Fibroblast of peridontal ligament (primary cell): ENCODE measurements around the gene UCHL3.

ENCODE experiments used
- DNase-seq: peaks from one replicate; pipeline ENCODE4 v3.0.0-alpha.2; 2010; ENCODE audit errors: extremely low read depth

The UCHL3 gene

DNA sequence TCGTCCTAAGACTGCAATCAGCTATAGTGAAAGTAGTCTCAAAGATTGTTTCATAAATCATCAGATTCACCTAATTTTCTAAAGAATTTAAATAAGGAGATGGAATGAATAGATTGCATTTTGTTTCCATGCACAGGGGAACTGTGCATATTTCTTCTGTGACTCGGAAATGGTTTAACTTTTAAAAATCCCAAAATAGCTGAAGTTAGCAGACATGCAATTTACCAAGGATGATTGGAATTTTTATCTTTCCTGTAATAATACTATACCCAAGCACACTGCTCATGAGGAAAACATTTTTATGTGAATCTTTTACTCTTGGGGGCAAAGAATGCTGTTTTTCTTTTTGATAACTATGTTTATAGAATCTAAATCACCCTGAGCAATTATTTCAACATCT, 71.6 kb downstream of the UCHL3 start:
- peak; percentile 77 for DNase-seq

DNA sequence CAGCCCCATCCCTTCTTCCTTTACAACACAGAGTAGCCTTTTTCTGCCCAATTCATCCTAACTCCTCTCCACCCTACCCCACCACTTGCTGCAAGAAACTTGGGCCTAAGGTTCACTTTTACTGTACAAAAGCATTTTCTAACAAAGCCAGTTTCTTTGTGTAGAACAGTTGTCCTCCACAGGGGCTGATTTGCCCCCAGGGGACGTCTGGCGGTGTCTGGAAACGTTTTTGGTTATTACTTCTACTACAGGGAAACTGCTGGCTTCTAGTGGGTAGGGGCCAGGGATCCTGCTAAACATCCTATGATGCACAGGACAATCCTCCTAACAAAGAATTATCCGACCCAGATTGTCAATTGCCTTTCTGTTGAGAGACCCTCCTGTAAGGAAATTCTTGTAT, 79.2 kb downstream of the UCHL3 start:
- DNase-seq = no peak

DNA sequence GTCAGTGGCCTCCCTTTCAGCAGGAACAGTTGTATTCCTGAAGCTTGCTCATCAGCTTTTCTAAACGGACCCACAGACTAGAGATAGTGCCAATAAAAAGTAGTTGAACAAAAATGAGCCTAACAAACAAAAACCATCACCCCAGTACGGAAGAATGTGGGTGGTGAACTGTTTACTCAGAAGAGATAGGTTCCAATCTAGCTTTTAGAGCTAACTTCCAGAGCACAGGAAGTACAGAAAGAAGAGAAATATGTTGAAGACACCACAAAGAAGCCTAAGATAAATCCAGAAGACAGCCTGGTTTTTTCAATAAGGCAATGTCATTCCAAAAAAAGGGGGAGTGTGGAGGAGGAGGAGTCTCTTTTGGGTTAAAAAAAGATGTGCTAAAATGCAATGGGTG, 83.7 kb downstream of the UCHL3 start:
- DNase-seq = peak; percentile 92

DNA sequence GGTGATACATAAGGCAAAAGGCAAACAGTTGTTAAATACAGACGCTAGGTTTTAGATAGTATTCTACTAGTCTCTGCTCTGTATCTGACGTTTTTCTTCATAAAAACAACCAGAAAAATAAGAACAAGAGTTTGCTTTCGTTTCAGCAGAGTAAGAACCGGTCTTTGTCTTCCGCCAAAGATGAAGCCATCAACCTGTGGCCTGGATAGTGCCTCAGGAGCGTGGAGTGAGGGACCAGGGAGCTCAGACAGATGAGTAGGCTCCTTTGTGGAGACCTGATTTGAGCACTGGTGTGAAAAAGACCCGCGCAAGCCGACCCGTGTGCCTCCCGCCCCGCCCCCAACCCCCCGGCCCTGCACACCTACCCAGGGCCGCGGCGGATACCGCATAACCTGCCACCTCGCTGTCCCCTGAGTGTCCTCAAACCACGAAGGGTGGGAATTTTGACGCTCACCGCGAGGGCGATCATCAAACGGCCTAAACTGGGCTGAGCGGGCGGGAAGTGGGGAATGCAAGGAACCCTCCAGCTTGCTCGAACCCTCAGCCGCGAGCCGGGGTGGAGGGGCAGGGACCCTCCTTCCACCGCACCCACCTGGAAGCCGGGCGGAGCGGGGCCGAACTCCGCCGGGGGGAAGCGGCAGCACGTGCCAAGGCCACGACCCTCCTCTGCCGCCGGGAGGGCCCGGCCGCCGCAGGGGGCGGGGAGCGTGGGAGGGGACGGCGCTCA, 85.7 kb downstream of the UCHL3 start:
- peak; percentile 39 for DNase-seq

DNA sequence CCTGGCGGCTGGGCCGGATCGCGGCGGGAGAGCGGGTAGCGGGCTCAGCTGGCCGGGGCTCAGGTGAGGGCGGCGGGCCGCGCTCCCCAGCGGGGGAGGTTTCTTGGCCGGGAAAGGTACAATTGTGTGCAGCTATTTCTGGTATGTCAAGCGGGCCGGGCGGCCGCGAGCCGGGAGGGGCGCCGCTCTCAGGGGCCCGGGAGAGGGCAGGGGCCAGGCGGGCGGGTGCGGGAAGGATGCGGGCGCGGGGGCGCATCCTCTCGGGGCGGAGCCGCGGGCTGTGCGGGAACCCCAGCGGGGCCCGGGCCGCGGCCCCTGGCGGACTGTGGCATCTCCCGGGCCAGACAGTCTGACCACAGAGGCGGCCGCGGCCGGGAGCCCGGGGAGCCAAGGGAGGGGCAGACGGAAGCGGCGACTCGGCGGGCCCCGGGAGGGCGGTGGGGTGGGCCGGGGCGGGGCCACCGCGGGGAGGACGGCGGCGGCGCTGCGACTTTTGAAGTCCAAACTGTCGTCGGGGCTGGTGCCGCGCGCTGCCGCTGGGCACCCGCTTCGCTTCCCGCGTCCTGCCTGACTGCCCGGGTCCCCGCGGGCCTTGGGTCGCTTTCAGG, 86.3 kb downstream of the UCHL3 start, which contains the start of gene LMO7:
TSS of gene LMO7 (plus strand) at position 503 of the 608 bp plus-strand sequence. CDS start 328 bp downstream, outside the sequence.
- no peak for DNase-seq

DNA sequence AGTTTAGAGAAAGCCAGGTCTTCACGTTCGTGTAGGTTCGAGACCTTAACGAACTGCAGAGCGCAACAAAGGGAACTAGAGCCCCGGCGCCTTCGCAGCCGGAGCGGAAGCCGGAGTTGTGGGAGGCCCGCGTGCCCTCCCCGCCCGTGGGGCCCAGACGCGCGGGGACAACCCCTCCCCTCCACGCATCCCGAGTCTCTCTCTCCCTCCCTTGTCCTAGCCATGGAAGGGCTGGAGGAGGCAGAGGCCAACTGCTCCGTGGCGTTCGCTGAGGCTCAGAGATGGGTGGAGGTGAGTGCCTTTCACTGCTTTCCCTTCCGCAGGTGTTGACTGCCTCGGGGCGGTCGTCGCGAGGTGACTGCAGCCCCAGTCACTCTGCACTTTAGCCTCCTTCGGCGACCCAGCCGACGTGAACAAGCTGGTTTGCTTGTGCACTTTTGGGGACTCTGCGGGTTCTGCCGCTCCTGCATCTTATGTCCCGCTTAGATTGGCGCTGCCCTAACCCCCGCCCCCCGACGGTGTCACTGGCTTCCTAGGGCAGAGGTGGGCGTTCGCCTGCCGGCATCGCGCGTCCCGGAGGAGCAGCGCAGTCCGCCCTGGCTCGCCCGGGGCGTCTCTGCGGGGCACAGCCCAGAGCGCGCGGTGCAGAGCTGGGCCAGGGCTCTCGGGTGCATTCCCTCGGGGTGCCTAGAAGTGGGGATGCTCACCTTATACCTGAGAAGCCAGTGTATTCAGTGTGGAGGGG, 87.0 kb downstream of the UCHL3 start:
- DNase-seq = no peak

DNA sequence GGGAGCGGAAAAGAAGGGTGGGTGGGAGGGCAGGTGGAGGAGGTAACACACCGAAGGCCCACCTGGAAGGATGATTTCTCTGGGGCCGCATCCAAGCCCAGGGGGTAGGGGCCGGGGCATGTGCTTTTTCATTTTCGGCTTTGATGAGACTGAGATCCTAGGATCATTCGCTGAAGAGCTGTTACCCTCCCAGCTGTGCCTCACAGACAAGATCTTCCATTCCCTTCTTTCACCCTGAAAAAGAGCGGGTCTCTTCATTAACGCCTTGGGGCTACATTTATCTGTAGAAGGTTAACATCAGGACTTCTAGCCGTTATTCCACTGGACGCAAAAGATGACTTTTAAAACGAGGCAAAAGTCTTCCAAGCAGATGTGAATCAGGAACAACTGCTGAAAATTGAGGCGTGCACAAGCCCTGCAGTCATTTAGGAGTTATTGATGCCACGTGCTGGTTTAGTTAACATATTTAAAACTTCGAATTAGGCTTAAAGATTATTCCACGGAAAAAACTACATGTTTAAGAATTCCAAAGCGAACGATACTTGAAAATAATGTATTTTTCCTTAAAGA, 87.7 kb downstream of the UCHL3 start:
- peak; percentile 50 for DNase-seq

DNA sequence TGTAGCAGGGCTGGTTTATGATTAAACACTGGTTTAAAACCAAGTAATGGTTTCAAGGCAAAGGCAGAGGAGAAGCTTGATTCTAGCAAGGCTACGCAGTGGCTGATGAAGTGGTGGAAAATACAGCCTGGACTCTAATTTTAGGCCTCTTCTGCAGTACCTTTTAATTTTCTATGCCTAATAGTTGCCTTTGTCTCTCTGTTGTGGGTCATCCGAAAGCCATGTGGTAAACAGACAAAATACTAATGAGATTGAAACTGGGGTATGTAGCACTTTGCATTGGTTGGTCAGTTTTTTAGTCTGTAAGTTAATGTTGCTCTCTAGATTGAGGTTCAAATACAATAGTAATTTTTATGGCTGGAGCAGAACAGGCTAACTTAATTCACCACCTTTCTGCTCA, 89.9 kb downstream of the UCHL3 start:
- no peak for DNase-seq

DNA sequence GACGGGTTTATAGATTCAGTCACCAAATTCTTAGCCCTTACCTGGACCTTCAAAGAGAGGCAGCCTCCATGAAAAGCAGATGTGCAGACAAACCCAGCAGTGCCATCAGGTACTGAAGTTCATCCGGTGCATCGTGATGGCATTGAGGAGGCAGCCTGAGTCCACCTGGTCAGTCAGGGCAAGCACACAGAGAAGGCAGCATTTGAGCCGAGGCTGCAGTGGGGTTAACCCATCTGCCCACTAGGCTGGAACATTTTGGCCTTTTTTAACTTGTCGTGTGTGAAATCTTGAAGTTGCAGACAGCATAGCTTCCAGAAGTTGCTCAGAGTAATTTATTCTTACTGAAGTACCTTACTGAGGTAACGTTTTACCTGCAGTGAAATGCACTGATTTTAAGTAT, 91.4 kb downstream of the UCHL3 start:
- DNase-seq = no peak

DNA sequence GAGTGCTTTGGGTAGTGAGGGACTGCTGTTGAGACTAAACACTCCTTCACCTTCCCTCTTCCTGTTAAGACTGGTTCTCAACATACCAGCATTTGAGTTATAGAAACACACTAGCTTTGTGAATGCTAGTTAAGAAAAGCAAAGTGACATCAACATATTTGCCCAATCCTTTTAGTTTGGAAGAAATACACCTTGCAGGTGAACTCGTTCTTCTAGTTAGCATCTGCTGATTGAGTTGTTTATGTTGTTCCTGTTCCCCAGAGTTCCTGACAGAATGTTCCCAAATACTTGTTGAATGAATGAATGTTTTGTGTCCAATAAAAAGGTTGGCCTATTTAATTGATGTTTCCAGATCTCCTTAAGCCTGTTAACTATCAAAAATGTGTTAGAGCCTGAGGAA, 93.6 kb downstream of the UCHL3 start:
- DNase-seq = no peak

DNA sequence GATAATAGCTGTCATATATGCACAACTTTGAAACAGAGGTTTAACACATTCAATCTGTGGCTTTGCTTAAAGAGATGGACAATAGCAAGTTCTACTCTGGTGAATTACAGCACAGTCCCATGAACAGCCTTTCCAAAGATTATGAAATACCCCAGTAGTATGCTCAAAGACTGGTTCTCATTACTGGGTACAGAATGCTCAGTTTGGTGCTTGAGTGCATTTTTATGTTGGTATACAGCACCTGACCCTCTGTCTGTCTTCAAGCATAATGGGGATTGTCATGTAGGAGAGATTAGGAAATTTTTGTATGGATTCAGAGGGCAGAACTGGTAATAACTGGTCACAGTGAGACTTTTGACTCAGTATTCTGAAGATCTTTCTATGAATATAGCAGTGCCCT, 94.1 kb downstream of the UCHL3 start:
- peak; percentile 70 for DNase-seq

DNA sequence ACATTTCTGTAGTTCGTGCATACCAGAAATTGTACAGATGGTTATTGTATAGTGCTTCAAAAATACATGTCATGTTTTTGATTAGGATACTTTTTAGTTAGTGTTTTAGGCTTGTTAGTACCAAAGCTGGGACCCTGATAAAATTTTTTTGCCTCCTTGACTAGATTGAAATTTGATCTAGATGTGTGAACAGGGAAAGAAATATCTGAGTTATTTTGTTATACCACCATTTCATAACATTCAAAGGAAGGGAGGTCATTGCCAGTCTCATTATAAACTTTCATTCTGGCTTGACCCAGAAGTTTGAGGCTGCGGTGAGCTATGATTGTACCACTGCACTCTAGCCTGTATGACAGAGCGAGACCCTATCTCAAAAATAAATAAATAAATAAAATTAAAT, 95.5 kb downstream of the UCHL3 start:
- DNase-seq = peak; percentile 61

DNA sequence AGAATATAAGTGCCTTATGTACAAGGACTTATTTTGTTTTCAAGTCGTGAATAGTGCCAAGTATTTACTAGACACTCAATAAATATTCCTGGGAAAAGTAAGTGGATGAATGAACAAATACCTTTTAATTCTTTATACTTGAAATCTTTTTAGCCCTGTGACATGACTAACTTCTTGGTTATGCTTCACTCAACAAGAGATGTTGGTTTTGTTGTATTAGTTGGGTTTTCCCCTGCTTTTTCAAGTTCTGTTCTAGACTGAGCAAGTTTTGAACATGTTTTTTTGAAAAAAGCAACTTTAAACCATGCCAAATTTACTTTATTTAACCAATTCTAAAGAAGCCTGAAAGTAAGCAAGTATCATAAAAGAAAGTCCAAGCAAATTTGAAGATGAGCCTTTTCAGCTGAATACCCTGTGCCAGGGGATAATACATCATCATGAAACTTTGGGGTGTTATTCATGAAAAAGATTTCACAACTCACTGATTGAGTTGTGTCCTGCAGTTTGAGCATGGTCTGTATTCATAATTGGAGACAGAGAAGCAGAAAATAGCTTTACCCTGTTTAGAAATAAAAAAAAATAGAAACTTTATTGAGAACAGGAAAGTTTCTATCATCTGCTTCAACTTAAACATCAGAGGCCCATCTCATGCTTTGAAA, 97.7 kb downstream of the UCHL3 start:
- peak; percentile 75 for DNase-seq

DNA sequence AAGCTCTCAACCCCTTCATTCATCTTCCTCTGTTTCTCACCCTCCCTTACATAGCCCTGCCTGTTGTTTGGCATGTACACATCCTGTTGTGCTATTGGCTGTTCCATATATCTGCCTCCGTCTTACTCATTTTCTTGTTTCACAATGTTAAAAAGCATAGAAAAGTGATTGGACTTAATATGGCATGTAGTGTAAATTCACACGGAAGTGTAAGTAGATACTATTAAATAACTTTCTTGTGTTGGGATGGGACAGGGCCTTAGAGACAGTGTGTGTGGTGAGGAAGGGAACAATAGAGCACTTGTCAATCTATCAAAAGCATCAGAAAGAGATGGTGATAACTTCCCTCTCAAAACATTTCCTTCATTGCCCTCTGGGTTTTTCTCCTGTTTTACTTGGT, 98.9 kb downstream of the UCHL3 start:
- DNase-seq = no peak

DNA sequence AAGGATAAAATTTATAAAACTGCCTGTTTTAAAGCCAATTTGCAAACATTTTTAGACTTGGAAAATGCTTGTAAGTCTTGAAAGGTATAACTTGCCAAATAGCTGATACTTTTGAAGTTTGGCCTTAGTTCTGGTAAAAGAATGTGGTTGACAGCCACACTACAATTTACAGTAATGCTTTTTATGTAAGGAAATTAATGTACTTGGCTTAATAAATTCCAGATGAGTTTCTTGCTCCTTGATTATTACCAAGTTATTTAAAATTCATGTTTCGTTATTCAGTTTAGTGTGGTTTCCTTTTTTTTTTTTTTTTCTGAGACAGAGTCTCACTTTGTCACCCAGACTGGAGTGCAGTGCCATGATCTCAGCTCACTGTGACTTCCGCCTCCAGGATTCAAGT, 101.4 kb downstream of the UCHL3 start:
- no peak for DNase-seq

DNA sequence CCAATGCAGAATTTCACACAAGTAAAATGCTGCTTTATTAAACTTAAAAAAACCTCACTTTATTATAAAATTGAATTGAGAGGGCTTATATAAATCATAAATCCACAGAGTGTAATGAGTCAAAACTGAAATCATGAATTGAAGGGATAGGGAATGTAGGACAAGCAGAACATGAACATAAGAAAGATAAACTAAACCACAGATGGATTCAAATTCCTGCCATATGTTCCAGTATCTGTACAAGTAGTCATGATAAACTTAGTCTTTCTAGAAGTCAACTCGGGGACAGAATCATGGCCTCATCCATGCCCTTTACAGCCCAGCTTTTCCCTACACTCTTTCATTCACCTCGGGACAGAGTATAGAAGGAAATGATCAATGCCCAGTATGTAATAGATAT, 103.1 kb downstream of the UCHL3 start:
- DNase-seq = no peak
